Gastrocnemius medialis (tissue), 4 donors: ENCODE data around the gene PRR23E.

Experiments used
- POLR2A ChIP-seq, 2 donors: fragments of 450-650 bp; IDR thresholded peaks; one replicate each; pipeline ENCODE4 v1.6.1; 2017; ENCODE audit warnings: antibody characterized with exemption in 2 of 2, mild to moderate bottlenecking in 2 of 2, moderate library complexity in 2 of 2
- TF ChIP-seq, protein P1 (sequence below), 5 experiments: fragments of 450-650 bp in 3 of 5; fragments of 200-600 bp in 2 of 5; sonication (generic) in 2 of 5; IDR thresholded peaks in 4 of 5; conservative IDR thresholded peaks in 1 of 5; 1 replicate in 4 of 5; 2 replicates in 1 of 5; pipeline ENCODE4 v1.5.1; 2016 to 2019; ENCODE audit warnings: antibody characterized with exemption in 5 of 5, mild to moderate bottlenecking in 3 of 5, moderate library complexity in 3 of 5

DNA sequence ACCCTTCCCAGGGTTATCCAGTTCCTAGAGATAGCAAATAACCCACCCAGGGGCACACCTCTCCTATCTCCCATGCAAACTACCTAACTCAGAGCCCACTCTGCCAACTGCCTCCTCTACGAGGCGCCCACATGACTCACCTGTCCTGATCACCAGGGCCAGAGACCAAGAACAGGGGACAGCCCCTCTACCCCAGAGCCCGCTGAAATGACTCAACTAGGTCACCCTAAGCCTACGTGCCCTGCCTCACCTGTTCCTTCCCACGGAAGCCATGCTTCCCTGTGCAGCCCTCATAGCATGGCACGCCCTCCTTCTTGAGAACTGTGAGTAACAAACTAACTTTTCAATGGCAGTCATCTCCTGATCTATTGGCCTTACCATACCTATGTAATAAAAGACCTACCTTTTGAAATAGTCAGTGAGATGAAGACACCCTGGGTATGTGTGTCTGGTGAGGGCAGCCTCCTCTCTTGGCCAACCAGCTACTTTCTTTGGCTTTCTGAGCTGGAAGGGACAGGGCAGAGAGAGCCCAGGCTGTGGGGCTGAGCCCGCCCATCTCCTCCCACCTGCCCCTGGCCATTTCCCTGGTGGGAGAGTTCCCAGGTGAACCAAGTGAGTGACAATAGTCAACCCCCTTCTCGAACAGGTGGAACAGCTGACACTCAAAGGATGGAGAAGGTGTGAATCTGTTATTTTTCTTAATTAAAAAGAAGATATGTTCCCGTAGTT is 25.5 kb upstream of the PRR23E start:
- TF ChIP-seq, protein P1, sequence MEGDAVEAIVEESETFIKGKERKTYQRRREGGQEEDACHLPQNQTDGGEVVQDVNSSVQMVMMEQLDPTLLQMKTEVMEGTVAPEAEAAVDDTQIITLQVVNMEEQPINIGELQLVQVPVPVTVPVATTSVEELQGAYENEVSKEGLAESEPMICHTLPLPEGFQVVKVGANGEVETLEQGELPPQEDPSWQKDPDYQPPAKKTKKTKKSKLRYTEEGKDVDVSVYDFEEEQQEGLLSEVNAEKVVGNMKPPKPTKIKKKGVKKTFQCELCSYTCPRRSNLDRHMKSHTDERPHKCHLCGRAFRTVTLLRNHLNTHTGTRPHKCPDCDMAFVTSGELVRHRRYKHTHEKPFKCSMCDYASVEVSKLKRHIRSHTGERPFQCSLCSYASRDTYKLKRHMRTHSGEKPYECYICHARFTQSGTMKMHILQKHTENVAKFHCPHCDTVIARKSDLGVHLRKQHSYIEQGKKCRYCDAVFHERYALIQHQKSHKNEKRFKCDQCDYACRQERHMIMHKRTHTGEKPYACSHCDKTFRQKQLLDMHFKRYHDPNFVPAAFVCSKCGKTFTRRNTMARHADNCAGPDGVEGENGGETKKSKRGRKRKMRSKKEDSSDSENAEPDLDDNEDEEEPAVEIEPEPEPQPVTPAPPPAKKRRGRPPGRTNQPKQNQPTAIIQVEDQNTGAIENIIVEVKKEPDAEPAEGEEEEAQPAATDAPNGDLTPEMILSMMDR (IDR thresholded peaks at IDR 0.05 in 4 of 5, conservative IDR thresholded peaks at IDR 0.05 in 1 of 5) = no peak
- no peak for TF ChIP-seq POLR2A (IDR thresholded peaks at IDR 0.05)
